ENCODE data around the gene IL18R1. TPM values are rescaled to one million over a fixed set of nuclear protein-coding genes. Genes with fewer than 3 reads are reported as not detected.

Gene IL18R1
- polyA plus RNA-seq, 1 donor (not counting 4 experiments of a cell fraction or from before 2014, with no cell fraction given) = 1.7 TPM

DNA sequence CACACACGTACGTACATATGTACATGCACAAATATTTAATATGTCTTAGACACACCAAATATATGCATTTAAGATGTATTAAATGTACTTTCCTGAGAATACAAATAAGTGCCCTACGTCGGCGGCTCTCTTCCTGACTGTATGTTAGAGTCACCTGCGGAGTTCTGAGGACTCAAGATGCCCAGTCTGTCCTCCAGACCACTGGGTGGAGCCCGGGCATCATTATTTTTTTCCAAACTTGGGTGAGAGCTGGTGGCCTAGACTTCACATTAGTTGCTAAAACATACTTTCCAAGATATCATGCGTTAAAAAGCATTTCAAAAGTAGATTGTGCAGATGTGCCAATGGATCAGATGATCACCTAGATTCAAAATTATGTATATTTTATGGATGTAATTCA lies 2.9 kb downstream of the IL18R1 start:
- Histone ChIP-seq H3K9ac (ENCODE audit: control insufficient read depth, extremely low read depth, insufficient read depth, low read length) (no peak overlapping the region), H3K27me3 (ENCODE audit: control insufficient read depth, extremely low read depth, insufficient read depth, low read length) (no peaks in the 10 kb centered on the region), H3K4me3 (ENCODE audit: control insufficient read depth in 2 of 3, extremely low read depth in 1 of 3, insufficient read depth in 2 of 3, low read depth in 1 of 3, low read length in 3 of 3) (no peak overlapping the region), H3K4me1 (ENCODE audit: control insufficient read depth, extremely low read depth, insufficient read depth, low read length) (peaks cover 14% of the 10 kb centered on the region), H3K27ac (ENCODE audit: control insufficient read depth, insufficient read depth, low read length) (no peak overlapping the region), H3K79me2 (ENCODE audit: control insufficient read depth, insufficient read depth, low read length) (no peaks in the 10 kb centered on the region), H2AFZ (ENCODE audit: control insufficient read depth, low read length) (no peak overlapping the region), H3K4me2 (ENCODE audit: control insufficient read depth, extremely low read depth, insufficient read depth, low read depth, low read length) (no peak overlapping the region), H3K9me1 (ENCODE audit: control insufficient read depth, extremely low read depth, insufficient read depth, low read length) (no peaks in the 10 kb centered on the region), H4K20me1 (ENCODE audit: control insufficient read depth, extremely low read depth, insufficient read depth, low read length) (no peaks in the 10 kb centered on the region), H3K36me3 (ENCODE audit: control insufficient read depth in 2 of 2, extremely low read depth in 1 of 2, insufficient read depth in 2 of 2, low read length in 2 of 2) (no peaks in the 10 kb centered on the region), H3K9me3 (ENCODE audit: control insufficient read depth, low read depth, low read length) (no peaks in the 10 kb centered on the region)
- FAIRE-seq (no peak), DNase-seq (ENCODE audit: low read depth, low spot score) (no peak)
- TF ChIP-seq, protein P1, sequence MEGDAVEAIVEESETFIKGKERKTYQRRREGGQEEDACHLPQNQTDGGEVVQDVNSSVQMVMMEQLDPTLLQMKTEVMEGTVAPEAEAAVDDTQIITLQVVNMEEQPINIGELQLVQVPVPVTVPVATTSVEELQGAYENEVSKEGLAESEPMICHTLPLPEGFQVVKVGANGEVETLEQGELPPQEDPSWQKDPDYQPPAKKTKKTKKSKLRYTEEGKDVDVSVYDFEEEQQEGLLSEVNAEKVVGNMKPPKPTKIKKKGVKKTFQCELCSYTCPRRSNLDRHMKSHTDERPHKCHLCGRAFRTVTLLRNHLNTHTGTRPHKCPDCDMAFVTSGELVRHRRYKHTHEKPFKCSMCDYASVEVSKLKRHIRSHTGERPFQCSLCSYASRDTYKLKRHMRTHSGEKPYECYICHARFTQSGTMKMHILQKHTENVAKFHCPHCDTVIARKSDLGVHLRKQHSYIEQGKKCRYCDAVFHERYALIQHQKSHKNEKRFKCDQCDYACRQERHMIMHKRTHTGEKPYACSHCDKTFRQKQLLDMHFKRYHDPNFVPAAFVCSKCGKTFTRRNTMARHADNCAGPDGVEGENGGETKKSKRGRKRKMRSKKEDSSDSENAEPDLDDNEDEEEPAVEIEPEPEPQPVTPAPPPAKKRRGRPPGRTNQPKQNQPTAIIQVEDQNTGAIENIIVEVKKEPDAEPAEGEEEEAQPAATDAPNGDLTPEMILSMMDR (optimal IDR thresholded peaks at IDR 0.05 in 1 of 3, IDR thresholded peaks at IDR 0.05 in 1 of 3, conservative IDR thresholded peaks at IDR 0.05 in 1 of 3; ENCODE audit: extremely low read depth in 1 of 3, insufficient read depth in 2 of 3, low read length in 3 of 3) = no peak
- TF ChIP-seq EZH2 (IDR thresholded peaks at IDR 0.05; ENCODE audit: low read length) = no peak
- dilution Hi-C loops (cut with MboI; ENCODE audit: extremely low pct_ligation_motif_present, low sequenced_read_pairs) = no loop called here

DNA sequence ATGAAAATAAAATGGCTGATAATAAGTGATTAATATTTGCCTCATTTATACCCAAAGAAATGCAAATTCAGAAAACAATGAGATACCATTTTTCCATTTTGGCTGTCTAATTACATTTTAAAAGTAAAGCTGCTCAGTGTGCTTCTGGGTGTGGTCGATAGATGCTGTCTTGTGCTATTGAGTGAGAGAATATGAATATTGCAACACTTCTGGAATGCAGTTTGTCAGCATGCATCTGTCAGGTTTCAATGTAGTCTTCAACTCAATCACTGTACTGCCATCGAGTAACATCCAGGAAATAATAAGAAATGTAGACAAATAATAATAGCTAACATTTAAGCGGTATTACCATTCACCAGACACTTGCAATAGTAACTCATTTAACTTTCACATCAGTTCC lies 3.9 kb downstream of the IL18R1 start:
- Histone ChIP-seq H3K4me1 (ENCODE audit: control insufficient read depth, extremely low read depth, insufficient read depth, low read length) (peaks cover 14% of the 10 kb centered on the region), H3K9me3 (ENCODE audit: control insufficient read depth, low read depth, low read length) (no peaks in the 10 kb centered on the region), H3K4me3 (ENCODE audit: control insufficient read depth in 2 of 3, extremely low read depth in 1 of 3, insufficient read depth in 2 of 3, low read depth in 1 of 3, low read length in 3 of 3) (no peak overlapping the region), H4K20me1 (ENCODE audit: control insufficient read depth, extremely low read depth, insufficient read depth, low read length) (no peaks in the 10 kb centered on the region), H3K79me2 (ENCODE audit: control insufficient read depth, insufficient read depth, low read length) (no peaks in the 10 kb centered on the region), H3K27ac (ENCODE audit: control insufficient read depth, insufficient read depth, low read length) (no peak overlapping the region), H3K9ac (ENCODE audit: control insufficient read depth, extremely low read depth, insufficient read depth, low read length) (no peak overlapping the region), H3K27me3 (ENCODE audit: control insufficient read depth, extremely low read depth, insufficient read depth, low read length) (no peaks in the 10 kb centered on the region), H3K4me2 (ENCODE audit: control insufficient read depth, extremely low read depth, insufficient read depth, low read depth, low read length) (peak overlapping the region; percentile 29), H2AFZ (ENCODE audit: control insufficient read depth, low read length) (no peak overlapping the region), H3K36me3 (ENCODE audit: control insufficient read depth in 2 of 2, extremely low read depth in 1 of 2, insufficient read depth in 2 of 2, low read length in 2 of 2) (no peaks in the 10 kb centered on the region), H3K9me1 (ENCODE audit: control insufficient read depth, extremely low read depth, insufficient read depth, low read length) (no peaks in the 10 kb centered on the region)
- DNase-seq (ENCODE audit: low read depth, low spot score) (no peak), FAIRE-seq (peak; percentile 20)
- dilution Hi-C loops (cut with MboI; ENCODE audit: extremely low pct_ligation_motif_present, low sequenced_read_pairs) = no loop called here
- no peak for TF ChIP-seq EZH2 (IDR thresholded peaks at IDR 0.05; ENCODE audit: low read length)
- TF ChIP-seq, protein P1 (optimal IDR thresholded peaks at IDR 0.05 in 1 of 3, IDR thresholded peaks at IDR 0.05 in 1 of 3, conservative IDR thresholded peaks at IDR 0.05 in 1 of 3; ENCODE audit: extremely low read depth in 1 of 3, insufficient read depth in 2 of 3, low read length in 3 of 3) = no peak
